Muscle layer of duodenum (tissue), 2 donors: Measurements from ENCODE around the gene RPS6KB1.
A peak's percentile ranks its signal among the peaks of the same experiment; 100 is the strongest.
"Not testable (repeated sequence)": the region's sequence is repeated elsewhere in the genome, so short reads cannot be mapped to it uniquely, and the experiment has no call there.

Experiments
- H3K27ac ChIP-seq: one replicate; pipeline ENCODE4 v1.7.0; 2013; ENCODE audit warnings: mild to moderate bottlenecking, low read length
- H3K27me3 ChIP-seq: one replicate; pipeline ENCODE4 v1.7.0; 2013; ENCODE audit warnings: low read depth, mild to moderate bottlenecking, control low read depth, low read length
- H3K36me3 ChIP-seq, 2 donors: one replicate each; pipeline ENCODE4 v1.7.0; 2013; ENCODE audit warnings: low read length in 2 of 2, control low read depth in 1 of 2, mild to moderate bottlenecking in 1 of 2; ENCODE audit not compliant: insufficient read depth in 2 of 2, control insufficient read depth in 1 of 2
- H3K4me1 ChIP-seq, 2 donors: one replicate each; pipeline ENCODE4 v1.7.0; 2013; ENCODE audit warnings: low read length in 2 of 2, mild to moderate bottlenecking in 2 of 2, control low read depth in 1 of 2, moderate library complexity in 1 of 2; ENCODE audit not compliant: insufficient read depth in 2 of 2, control insufficient read depth in 1 of 2
- H3K4me3 ChIP-seq, 2 donors: one replicate each; pipeline ENCODE4 v1.7.0; 2013; ENCODE audit warnings: low read length in 2 of 2, low read depth in 1 of 2, mild to moderate bottlenecking in 1 of 2
- H3K9me3 ChIP-seq, 2 donors: one replicate each; pipeline ENCODE4 v1.7.0; 2013; ENCODE audit warnings: low read length in 2 of 2, control low read depth in 1 of 2, mild to moderate bottlenecking in 1 of 2; ENCODE audit not compliant: control insufficient read depth in 1 of 2
- donor health status: healthy.

Gene RPS6KB1

DNA sequence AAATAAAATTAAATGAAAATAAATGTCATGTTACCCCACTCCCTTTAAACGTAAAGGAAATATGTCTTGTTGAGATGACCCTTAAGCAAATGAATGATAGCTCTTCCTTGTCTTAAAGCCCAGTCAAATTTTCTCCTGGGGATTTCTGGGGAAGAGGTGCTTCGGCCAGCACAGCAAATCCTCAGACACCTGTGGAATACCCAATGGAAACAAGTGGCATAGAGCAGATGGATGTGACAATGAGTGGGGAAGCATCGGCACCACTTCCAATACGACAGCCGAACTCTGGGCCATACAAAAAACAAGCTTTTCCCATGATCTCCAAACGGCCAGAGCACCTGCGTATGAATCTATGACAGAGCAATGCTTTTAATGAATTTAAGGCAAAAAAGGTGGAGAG, 53.5 kb downstream of the RPS6KB1 start:
- not testable (repeated sequence) for H3K27me3 ChIP-seq, H3K9me3 ChIP-seq, H3K4me3 ChIP-seq, H3K27ac ChIP-seq, H3K4me1 ChIP-seq
- peaks cover 20 to 30% of the 10 kb centered on the region in 2 donors for H3K36me3 ChIP-seq

DNA sequence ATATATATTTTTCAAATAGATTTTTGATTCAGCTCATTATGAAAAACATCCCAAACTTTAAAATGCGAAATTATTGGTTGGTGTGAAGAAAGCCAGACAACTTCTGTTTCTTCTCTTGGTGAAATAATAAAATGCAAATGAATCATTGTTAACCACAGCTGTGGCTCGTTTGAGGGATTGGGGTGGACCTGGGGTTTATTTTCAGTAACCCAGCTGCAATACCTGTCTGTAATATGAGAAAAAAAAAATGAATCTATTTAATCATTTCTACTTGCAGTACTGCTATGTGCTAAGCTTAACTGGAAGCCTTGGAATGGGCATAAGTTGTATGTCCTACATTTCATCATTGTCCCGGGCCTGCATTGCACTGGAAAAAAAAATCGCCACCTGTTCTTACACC, 54.4 kb downstream of the RPS6KB1 start:
- not testable (repeated sequence) for H3K4me1 ChIP-seq, H3K27me3 ChIP-seq, H3K27ac ChIP-seq, H3K9me3 ChIP-seq, H3K4me3 ChIP-seq
- H3K36me3 ChIP-seq: peaks cover 20 to 26% of the 10 kb centered on the region in 2 donors

- Histone ChIP-seq H3K27ac (no peak overlapping the region), H3K36me3 (peaks cover 18 to 27% of the 10 kb centered on the region in 2 donors)
Measured at GRCh38 chr17:59950049-59950448, 57.1 kb downstream of the RPS6KB1 start.

DNA sequence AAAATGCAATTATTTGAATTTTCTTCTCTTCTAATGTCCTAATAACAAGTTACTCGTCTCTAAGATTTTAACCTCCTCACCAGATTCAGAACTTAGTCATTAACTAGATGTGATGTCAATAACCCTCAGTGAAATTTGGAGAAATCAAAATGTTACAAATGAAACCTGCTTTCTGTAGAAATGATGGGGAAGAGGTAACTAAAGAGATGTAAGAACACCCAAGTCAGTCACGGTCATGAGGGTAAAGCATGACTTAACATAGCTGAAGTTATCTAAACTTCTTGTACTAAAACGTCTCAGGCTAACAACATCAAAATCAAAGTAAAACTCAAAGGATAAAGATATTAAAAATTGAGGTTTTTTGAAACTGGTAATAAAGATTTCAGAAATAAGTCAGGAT, 61.9 kb downstream of the RPS6KB1 start:
- Histone ChIP-seq H3K27me3 (no peaks in the 10 kb centered on the region), H3K4me3 (no peak overlapping the region), H3K4me1 (no peaks in the 10 kb centered on the region), H3K9me3 (no peaks in the 10 kb centered on the region), H3K27ac (no peak overlapping the region), H3K36me3 (peaks cover 14 to 19% of the 10 kb centered on the region in 2 donors)

More at GRCh38 chr17:59950049-59950448, 57.1 kb downstream of the RPS6KB1 start:
- Histone ChIP-seq H3K4me3 (no peak overlapping the region), H3K27me3 (no peaks in the 10 kb centered on the region), H3K9me3 (no peaks in the 10 kb centered on the region), H3K4me1 (no peaks in the 10 kb centered on the region)

DNA sequence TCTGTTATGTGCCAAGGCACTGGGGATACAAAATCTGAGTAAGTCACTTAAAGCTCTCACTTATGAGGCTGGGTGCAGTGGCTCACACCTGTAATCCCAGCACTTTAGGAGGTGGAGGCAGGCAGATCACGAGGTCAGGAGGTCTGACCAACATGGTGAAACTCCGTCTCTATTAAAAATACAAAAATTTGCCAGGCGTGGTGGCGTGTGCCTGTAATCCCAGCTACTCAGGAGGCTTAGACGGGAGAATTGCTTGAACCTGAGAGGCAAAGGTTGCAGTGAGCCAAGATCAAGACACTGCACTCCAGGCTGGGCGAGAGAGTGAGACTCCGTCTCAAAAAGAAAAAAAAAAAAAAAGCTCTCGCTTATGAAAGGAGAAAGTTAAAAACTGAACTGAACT, 66.7 kb downstream of the RPS6KB1 start:
- H3K36me3 ChIP-seq: peaks cover 13 to 18% of the 10 kb centered on the region in 2 donors
- H3K27ac ChIP-seq, H3K4me3 ChIP-seq, H3K27me3 ChIP-seq, H3K9me3 ChIP-seq: not testable (repeated sequence)
- peaks cover 3 to 11% of the 10 kb centered on the region in 2 donors for H3K4me1 ChIP-seq

DNA sequence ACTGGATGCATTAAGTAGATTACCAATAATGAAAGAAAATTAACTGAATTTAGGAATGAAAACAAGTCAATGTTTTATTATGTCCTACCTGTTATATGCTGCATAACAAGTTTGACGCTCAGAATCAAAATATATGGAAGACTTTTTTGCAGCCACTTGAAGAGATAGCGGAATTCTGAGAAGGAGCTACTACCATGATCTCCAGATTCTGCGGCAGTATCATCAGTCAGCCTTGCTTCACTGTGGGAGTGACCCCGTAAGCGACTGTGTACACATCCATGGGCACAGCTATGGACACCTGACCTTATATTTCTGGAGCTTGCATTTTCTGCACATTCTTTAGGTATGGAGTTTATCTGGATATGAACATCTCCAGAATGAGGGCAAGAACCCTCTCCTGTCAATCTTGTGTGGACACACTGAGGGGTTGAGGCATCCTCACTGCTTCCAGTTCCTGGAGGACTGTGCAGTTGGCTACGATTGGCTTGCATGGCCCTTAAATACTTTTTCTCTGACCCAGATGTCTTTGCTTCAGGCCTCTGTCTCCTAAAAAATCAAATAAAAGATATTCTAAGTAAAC, 69.9 kb downstream of the RPS6KB1 start:
- Histone ChIP-seq H3K36me3 (peaks cover 3 to 4% of the 10 kb centered on the region in 2 donors), H3K27ac (no peak overlapping the region), H3K9me3 (no peaks in the 10 kb centered on the region), H3K27me3 (no peaks in the 10 kb centered on the region), H3K4me3 (peak overlapping the region in 1 of 2 donors; percentile 84), H3K4me1 (peaks cover 3 to 11% of the 10 kb centered on the region in 2 donors)

- H3K4me1 ChIP-seq: peaks cover 3 to 11% of the 10 kb centered on the region in 2 donors
- no peaks in the 10 kb centered on the region for H3K9me3 ChIP-seq
- peak overlapping the region; percentile 93 for H3K27ac ChIP-seq
- H3K27me3 ChIP-seq: no peaks in the 10 kb centered on the region
- peak overlapping the region; percentile 84 to 96 for H3K4me3 ChIP-seq
- H3K36me3 ChIP-seq: peaks cover 3 to 4% of the 10 kb centered on the region in 2 donors
Measured at GRCh38 chr17:59963738-59964481, 71.0 kb downstream of the RPS6KB1 start.

DNA sequence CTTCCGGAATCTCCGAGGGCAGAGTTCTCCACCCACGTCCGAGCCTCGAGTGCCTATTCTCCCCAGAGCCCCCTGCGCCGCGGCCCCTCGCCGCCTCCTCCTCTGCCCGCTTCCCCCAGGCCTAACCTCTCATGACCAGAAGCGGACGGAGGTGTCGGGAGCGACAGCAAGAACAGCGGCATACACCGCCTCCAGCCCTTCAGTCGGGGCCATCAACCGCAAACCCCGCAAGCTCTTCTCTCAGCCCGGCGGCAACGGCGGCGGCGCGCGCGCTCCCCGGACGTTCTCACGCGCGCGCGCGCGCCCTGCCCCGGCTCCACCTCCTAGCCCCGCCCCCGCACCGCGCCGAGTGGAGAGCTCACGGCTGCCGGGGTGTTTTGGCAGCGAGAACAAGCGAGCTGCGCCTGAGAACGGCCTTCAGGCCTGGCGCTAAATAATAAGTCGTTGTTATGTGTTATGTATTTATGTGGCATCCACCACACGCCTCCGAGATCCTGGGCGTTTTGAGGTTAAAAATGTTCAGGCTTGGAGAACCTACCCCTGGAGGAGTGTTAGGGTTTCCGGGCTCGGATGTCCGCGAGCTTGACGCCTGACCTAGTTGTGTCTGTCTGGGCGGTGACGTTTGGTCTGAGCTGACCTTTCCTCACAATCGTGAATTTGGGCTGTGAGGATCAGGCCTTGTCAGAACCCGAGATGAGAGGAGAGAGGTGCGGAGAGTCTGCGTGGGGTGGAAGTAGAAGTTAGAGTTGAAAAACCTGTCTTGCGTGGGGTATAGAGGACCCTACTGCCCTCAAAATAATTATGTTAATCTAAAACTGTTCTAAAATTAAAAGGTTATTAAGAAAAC, 71.8 kb downstream of the RPS6KB1 start, which contains the start of gene RNFT1:
RNFT1 (minus strand) TSS at position 259 of the 847 bp plus-strand sequence; CDS start at position 182, 77 bp downstream.
- Histone ChIP-seq H3K36me3 (peaks cover 3 to 4% of the 10 kb centered on the region in 2 donors), H3K4me1 (peaks cover 3 to 11% of the 10 kb centered on the region in 2 donors), H3K9me3 (no peaks in the 10 kb centered on the region), H3K27me3 (no peaks in the 10 kb centered on the region), H3K4me3 (peak within 1 kb of the TSS; percentile 84 to 96), H3K27ac (peak within 1 kb of the TSS; percentile 93)

DNA sequence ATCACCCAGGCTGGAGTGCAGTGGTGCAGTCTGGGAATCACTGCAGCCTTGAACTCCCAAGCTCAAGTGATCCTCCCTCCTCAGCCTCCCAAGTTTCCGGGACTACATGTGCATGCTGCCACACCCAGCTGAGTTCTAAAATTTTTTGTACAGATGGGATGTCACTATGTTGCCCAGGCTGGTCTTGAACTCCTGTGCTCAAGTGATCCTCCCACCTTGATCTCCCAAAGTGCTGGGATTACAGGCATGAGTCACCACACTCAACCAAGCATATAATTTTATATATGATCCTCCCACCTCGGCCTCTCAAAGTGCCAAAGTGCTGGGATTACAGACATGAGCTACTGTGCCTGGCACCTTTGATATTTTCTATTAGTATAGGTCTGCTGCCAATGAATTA, 78.8 kb downstream of the RPS6KB1 start:
- not testable (repeated sequence) for H3K4me1 ChIP-seq, H3K36me3 ChIP-seq, H3K27ac ChIP-seq, H3K9me3 ChIP-seq, H3K27me3 ChIP-seq, H3K4me3 ChIP-seq

- H3K27ac ChIP-seq: no peak overlapping the region
- H3K4me3 ChIP-seq: no peak overlapping the region
- H3K36me3 ChIP-seq: no peaks in the 10 kb centered on the region
- no peaks in the 10 kb centered on the region for H3K4me1 ChIP-seq
- no peaks in the 10 kb centered on the region for H3K9me3 ChIP-seq
- no peaks in the 10 kb centered on the region for H3K27me3 ChIP-seq
Measured at GRCh38 chr17:59972778-59973177, 79.9 kb downstream of the RPS6KB1 start.

- H3K27me3 ChIP-seq, H3K4me3 ChIP-seq, H3K9me3 ChIP-seq, H3K36me3 ChIP-seq, H3K27ac ChIP-seq, H3K4me1 ChIP-seq: not testable (repeated sequence)
Measured at GRCh38 chr17:59973483-59973882, 80.6 kb downstream of the RPS6KB1 start.
